Subcutaneous adipose tissue (tissue), 4 donors: ENCODE results near the gene DHX29. TPM values are rescaled to one million over a fixed set of nuclear protein-coding genes. Genes with fewer than 3 reads are reported as not detected.

Experiments
- CTCF ChIP-seq: fragments of 450-650 bp; IDR thresholded peaks from one replicate; pipeline ENCODE4 v1.5.1; 2016; ENCODE audit warnings: low read depth, mild to moderate bottlenecking, control low read depth, antibody characterized with exemption, moderate library complexity
- total RNA-seq, 4 donors: library from RNA; depleted of rRNA; stranded (reverse); fragments of >200 nt; gene quantifications; one replicate each; pipeline ENCODE4 v1.1.0, GENCODE V29; 2016

The DHX29 gene
- total RNA-seq, 4 donors from 2014 or later: 21.3 to 39.5 (median 30.2) TPM

DNA sequence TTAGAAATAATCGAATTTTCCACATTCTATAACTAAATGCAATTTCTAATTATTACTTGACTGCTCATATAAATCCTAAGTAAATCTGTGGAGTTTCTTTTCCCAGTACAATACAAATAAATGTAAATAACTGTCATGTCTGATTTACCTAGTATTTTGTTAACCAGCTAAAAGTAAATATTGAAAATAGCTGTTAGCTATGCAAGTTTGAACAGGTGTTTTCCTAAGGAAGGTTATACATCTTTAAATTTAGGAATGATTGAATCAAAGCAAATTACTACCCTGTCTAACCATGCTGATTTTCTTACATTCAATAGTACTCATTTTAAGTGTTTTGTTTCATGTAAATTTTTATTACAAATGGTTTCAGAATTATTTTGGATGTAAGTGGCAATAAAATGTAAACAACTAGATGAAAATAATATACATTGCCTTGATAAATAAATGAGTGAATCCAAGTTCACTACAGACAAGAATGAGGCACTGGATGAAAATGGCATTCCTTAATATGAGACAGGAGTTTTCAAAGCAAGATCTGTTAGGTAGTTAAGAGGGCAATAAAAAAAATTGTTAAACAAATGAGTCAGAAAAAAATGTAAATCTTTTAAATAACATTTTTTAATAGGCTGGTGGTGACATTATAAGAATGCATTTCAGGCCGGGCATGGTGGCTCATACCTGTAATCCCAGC, 96.2 kb downstream of the DHX29 start:
- no peak for TF ChIP-seq CTCF

Other genes starting within 250 kb of the DHX29 start
- gene GZMA, start 205.0 kb downstream of the DHX29 start, total RNA-seq: 1 to 10 TPM in 3 of 4 donors, not detected in 1; 1.3 to 2.2 (median 1.8) TPM
- gene GPX8, start 147.5 kb downstream of the DHX29 start, total RNA-seq: 10 to 100 TPM in 3 of 4 donors, 1 to 10 TPM in 1; 5.7 to 19.7 (median 14.9) TPM
- not detected for gene CDC20B, start 134.5 kb downstream of the DHX29 start, total RNA-seq
- gene MCIDAS, start 80.4 kb downstream of the DHX29 start, total RNA-seq: not detected
- gene CCNO, start 74.1 kb downstream of the DHX29 start, total RNA-seq: under 1 TPM in 1 of 4 donors, not detected in 3; 0.44 TPM
- gene MTREX, start 295 bp upstream of the DHX29 start, total RNA-seq: 100 to 1,000 TPM in 1 of 4 donors, 10 to 100 TPM in 3; 66.3 to 130 (median 76.3) TPM
- 100 to 1,000 TPM; 214 to 413 (median 287) TPM for gene PLPP1, start 227.3 kb upstream of the DHX29 start, total RNA-seq